ENCODE results near the gene VAT1L. TPM values are rescaled to one million over a fixed set of nuclear protein-coding genes. Genes with fewer than 3 reads are reported as not detected.

The VAT1L gene
- total and polyA plus RNA-seq, 10 donors = 0.02 to 0.23 (median 0.10) TPM; not detected in 4

- 69 to 88% (median 76%) methylated on average over 4 of the region's 4 CpGs for WGBS, 5 donors
- Histone ChIP-seq H3K4me1 (peaks cover 0 to 5% (median 0%) of the 10 kb centered on the region in 6 donors), H3K9me3 (no peaks in the 10 kb centered on the region), H3K36me3 (no peaks in the 10 kb centered on the region), H3K27ac (no peak overlapping the region), H3K4me3 (no peak overlapping the region), H3K27me3 (replicated peaks in 1 of 7) (peaks cover 0 to 25% (median 0%) of the 10 kb centered on the region in 7 donors)
- intact Hi-C loops (cut with DNase I; ENCODE audit: low total_unique reads) = no loop called here
- DNase-seq = no peak
- TF ChIP-seq CTCF (IDR thresholded peaks at IDR 0.05 in 8 of 11, conservative IDR thresholded peaks at IDR 0.05 in 3 of 11) = no peak
- TF ChIP-seq POLR2AphosphoS5 (IDR thresholded peaks at IDR 0.05) = no peak
- no peak for TF ChIP-seq POLR2A (IDR thresholded peaks at IDR 0.05)
These were observed 216.2 kb downstream of the VAT1L start for GRCh38 chr16:78004517-78004916.

GRCh38 chr16:78005881-78006280 lies 217.5 kb downstream of the VAT1L start:
- Histone ChIP-seq H3K4me1 (peaks cover 0 to 5% (median 0%) of the 10 kb centered on the region in 6 donors), H3K27ac (no peak overlapping the region), H3K9me3 (no peaks in the 10 kb centered on the region), H3K27me3 (replicated peaks in 1 of 7) (peaks cover 0 to 20% (median 0%) of the 10 kb centered on the region in 7 donors), H3K4me3 (no peak overlapping the region), H3K36me3 (no peaks in the 10 kb centered on the region)
- TF ChIP-seq POLR2A (IDR thresholded peaks at IDR 0.05) = no peak
- TF ChIP-seq POLR2AphosphoS5 (IDR thresholded peaks at IDR 0.05) = no peak
- no peak for TF ChIP-seq CTCF (IDR thresholded peaks at IDR 0.05 in 8 of 11, conservative IDR thresholded peaks at IDR 0.05 in 3 of 11)
- intact Hi-C loops (cut with DNase I; ENCODE audit: low total_unique reads) = no loop called here
- DNase-seq = no peak
- WGBS, 5 donors = 76 to 78% (median 77%) methylated on average over 5 of the region's 5 CpGs

GRCh38 chr16:78007121-78007520 lies 218.8 kb downstream of the VAT1L start:
- 73 to 82% (median 75%) methylated on average over 3 of the region's 3 CpGs for WGBS, 5 donors
- TF ChIP-seq POLR2AphosphoS5 (IDR thresholded peaks at IDR 0.05) = no peak
- TF ChIP-seq POLR2A (IDR thresholded peaks at IDR 0.05) = no peak
- TF ChIP-seq CTCF (IDR thresholded peaks at IDR 0.05 in 8 of 11, conservative IDR thresholded peaks at IDR 0.05 in 3 of 11) = no peak
- DNase-seq = no peak
- no peaks in the 10 kb centered on the region for H3K36me3 ChIP-seq
- peaks cover 0 to 26% (median 0%) of the 10 kb centered on the region in 7 donors for H3K27me3 ChIP-seq (replicated peaks in 1 of 7)
- intact Hi-C loops (cut with DNase I; ENCODE audit: low total_unique reads) = no loop called here
- no peaks in the 10 kb centered on the region for H3K9me3 ChIP-seq
- H3K27ac ChIP-seq = no peak overlapping the region
- no peak overlapping the region for H3K4me3 ChIP-seq
- peaks cover 0 to 5% (median 0%) of the 10 kb centered on the region in 6 donors for H3K4me1 ChIP-seq

- Histone ChIP-seq H3K36me3 (no peaks in the 10 kb centered on the region), H3K4me1 (no peaks in the 10 kb centered on the region), H3K27ac (no peak within 1 kb of the TSS), H3K9me3 (no peaks in the 10 kb centered on the region), H3K4me3 (no peak within 1 kb of the TSS), H3K27me3 (replicated peaks in 1 of 7) (peaks cover 0 to 28% (median 1%) of the 10 kb centered on the region in 7 donors)
- no peak for DNase-seq
- no peak for TF ChIP-seq POLR2A (IDR thresholded peaks at IDR 0.05)
- TF ChIP-seq CTCF (IDR thresholded peaks at IDR 0.05 in 8 of 11, conservative IDR thresholded peaks at IDR 0.05 in 3 of 11) = no peak
- TF ChIP-seq POLR2AphosphoS5 (IDR thresholded peaks at IDR 0.05) = no peak
- intact Hi-C loops (cut with DNase I; ENCODE audit: low total_unique reads) = no loop called here
- 53 to 65% (median 64%) methylated on average over 5 of the region's 5 CpGs for WGBS, 5 donors
These were observed 234.1 kb downstream of the VAT1L start, which contains the start of gene CLEC3A for GRCh38 chr16:78022347-78023060. TSS of gene CLEC3A (plus strand) at chr16:78022548. CDS start at chr16:78022627, 79 bp downstream.

All from spleen (tissue), 11 donors.